ENCODE results near the gene DIRAS3. TPM values are rescaled to one million over a fixed set of nuclear protein-coding genes. Genes with fewer than 3 reads are reported as not detected.
"Not testable (repeated sequence)": the region's sequence is repeated elsewhere in the genome, so short reads cannot be mapped to it uniquely, and the experiment has no call there.

Gene DIRAS3
- total and polyA plus RNA-seq, 7 experiments from 2014 or later = not detected

GRCh38 chr1:68078647-68079046, 28.2 kb upstream of the DIRAS3 start:
- H3K4me1 Mint-ChIP-seq = no peaks in the 10 kb centered on the region
- H3K27me3 Mint-ChIP-seq = peaks cover 0 to 47% (median 13%) of the 10 kb centered on the region in 5 donors
- Histone ChIP-seq H3K27ac (ENCODE audit: low read depth, low read length) (no peak overlapping the region), H3K36me3 (ENCODE audit: control insufficient read depth in 2 of 3, insufficient read depth in 3 of 3, low read length in 3 of 3) (no peaks in the 10 kb centered on the region), H3K4me1 (ENCODE audit: control insufficient read depth in 2 of 2, insufficient read depth in 2 of 2, low read length in 2 of 2) (no peaks in the 10 kb centered on the region), H3K4me3 (ENCODE audit: low read length) (no peak overlapping the region), H3K9me3 (ENCODE audit: control insufficient read depth in 2 of 3, low read length in 3 of 3) (no peaks in the 10 kb centered on the region), H3K27me3 (ENCODE audit: control insufficient read depth in 2 of 2, insufficient read depth in 2 of 2, low read length in 2 of 2) (no peaks in the 10 kb centered on the region)
- no peak overlapping the region for H3K4me3 Mint-ChIP-seq
- peaks cover 0 to 22% (median 6%) of the 10 kb centered on the region in 11 donors for H3K9me3 Mint-ChIP-seq
- ATAC-seq (no peak), DNase-seq (no peak)
- H3K36me3 Mint-ChIP-seq = peaks cover 0 to 4% (median 0%) of the 10 kb centered on the region in 5 donors
- H3K27ac Mint-ChIP-seq = no peak overlapping the region
- intact Hi-C loops (cut with micrococcal nuclease) = no loop called here
- ChIA-PET POLR2A (no interaction called here), CTCF (no interaction called here)

GRCh38 chr1:68074472-68074871, 24.0 kb upstream of the DIRAS3 start:
- peaks cover 0 to 21% (median 7%) of the 10 kb centered on the region in 11 donors for H3K9me3 Mint-ChIP-seq

GRCh38 chr1:68065766-68066165, 15.3 kb upstream of the DIRAS3 start:
- ChIA-PET CTCF (interaction anchor here (0.6 kb wide), 1 partner anchor 120 kb away, joined by 3 read pairs; no protein-coding TSS in a partner anchor), POLR2A (no interaction called here)
- H3K27ac ChIP-seq (ENCODE audit: low read depth, low read length) = no peak overlapping the region
- no peaks in the 10 kb centered on the region for H3K27me3 ChIP-seq (ENCODE audit: control insufficient read depth in 2 of 2, insufficient read depth in 2 of 2, low read length in 2 of 2)
- Mint-ChIP-seq H3K36me3 (no peaks in the 10 kb centered on the region), H3K27ac (no peak overlapping the region), H3K27me3 (peaks cover 0 to 9% (median 4%) of the 10 kb centered on the region in 5 donors), H3K4me3 (no peak overlapping the region), H3K4me1 (no peaks in the 10 kb centered on the region), H3K9me3 (peaks cover 0 to 9% (median 4%) of the 10 kb centered on the region in 11 donors)
- no peaks in the 10 kb centered on the region for H3K4me1 ChIP-seq (ENCODE audit: control insufficient read depth in 2 of 2, insufficient read depth in 2 of 2, low read length in 2 of 2)
- no peaks in the 10 kb centered on the region for H3K9me3 ChIP-seq (ENCODE audit: control insufficient read depth in 2 of 3, low read length in 3 of 3)
- intact Hi-C loops (cut with micrococcal nuclease) = no loop called here
- ATAC-seq (no peak), DNase-seq (no peak)
- H3K36me3 ChIP-seq (ENCODE audit: control insufficient read depth in 2 of 3, insufficient read depth in 3 of 3, low read length in 3 of 3) = no peaks in the 10 kb centered on the region
- H3K4me3 ChIP-seq (ENCODE audit: low read length) = no peak overlapping the region

More at GRCh38 chr1:68074472-68074871, 24.0 kb upstream of the DIRAS3 start:
- intact Hi-C loops (cut with micrococcal nuclease) = no loop called here
- Histone ChIP-seq H3K36me3 (ENCODE audit: control insufficient read depth in 2 of 3, insufficient read depth in 3 of 3, low read length in 3 of 3) (no peaks in the 10 kb centered on the region), H3K9me3 (ENCODE audit: control insufficient read depth in 2 of 3, low read length in 3 of 3) (no peaks in the 10 kb centered on the region), H3K4me1 (ENCODE audit: control insufficient read depth in 2 of 2, insufficient read depth in 2 of 2, low read length in 2 of 2) (no peaks in the 10 kb centered on the region), H3K4me3 (ENCODE audit: low read length) (no peak overlapping the region), H3K27me3 (ENCODE audit: control insufficient read depth in 2 of 2, insufficient read depth in 2 of 2, low read length in 2 of 2) (no peaks in the 10 kb centered on the region), H3K27ac (ENCODE audit: low read depth, low read length) (no peak overlapping the region)
- Mint-ChIP-seq H3K36me3 (peaks cover 0 to 4% (median 0%) of the 10 kb centered on the region in 5 donors), H3K27ac (no peak overlapping the region), H3K27me3 (peaks cover 0 to 25% (median 6%) of the 10 kb centered on the region in 5 donors), H3K4me3 (no peak overlapping the region), H3K4me1 (no peaks in the 10 kb centered on the region)
- DNase-seq = no peak
- ChIA-PET CTCF (no interaction called here), POLR2A (no interaction called here)
- ATAC-seq = no peak

GRCh38 chr1:68058053-68058452, 7.6 kb upstream of the DIRAS3 start:
- H3K36me3 Mint-ChIP-seq; H3K36me3 ChIP-seq (ENCODE audit: control insufficient read depth in 2 of 3, insufficient read depth in 3 of 3, low read length in 3 of 3); CTCF ChIA-PET; H3K4me3 Mint-ChIP-seq; intact Hi-C loops (cut with micrococcal nuclease); POLR2A ChIA-PET; H3K27ac ChIP-seq (ENCODE audit: low read depth, low read length); H3K4me3 ChIP-seq (ENCODE audit: low read length); ATAC-seq; DNase-seq; H3K9me3 ChIP-seq (ENCODE audit: control insufficient read depth in 2 of 3, low read length in 3 of 3); H3K27ac Mint-ChIP-seq; H3K4me1 Mint-ChIP-seq; H3K4me1 ChIP-seq (ENCODE audit: control insufficient read depth in 2 of 2, insufficient read depth in 2 of 2, low read length in 2 of 2); H3K27me3 ChIP-seq (ENCODE audit: control insufficient read depth in 2 of 2, insufficient read depth in 2 of 2, low read length in 2 of 2): not testable (repeated sequence)
- Mint-ChIP-seq H3K27me3 (peaks cover 0 to 28% (median 9%) of the 10 kb centered on the region in 5 donors), H3K9me3 (peaks cover 0 to 20% (median 5%) of the 10 kb centered on the region in 11 donors)

GRCh38 chr1:68057564-68057963, 7.1 kb upstream of the DIRAS3 start:
- H3K27me3 ChIP-seq (ENCODE audit: control insufficient read depth in 2 of 2, insufficient read depth in 2 of 2, low read length in 2 of 2) = no peaks in the 10 kb centered on the region
- Mint-ChIP-seq H3K27ac (no peak overlapping the region), H3K27me3 (peaks cover 0 to 28% (median 9%) of the 10 kb centered on the region in 5 donors), H3K4me3 (no peak overlapping the region), H3K9me3 (peaks cover 0 to 20% (median 5%) of the 10 kb centered on the region in 11 donors), H3K4me1 (no peaks in the 10 kb centered on the region), H3K36me3 (peaks cover 0 to 9% (median 0%) of the 10 kb centered on the region in 5 donors)
- DNase-seq (no peak), ATAC-seq (no peak)
- ChIA-PET CTCF (no interaction called here), POLR2A (no interaction called here)
- no peaks in the 10 kb centered on the region for H3K9me3 ChIP-seq (ENCODE audit: control insufficient read depth in 2 of 3, low read length in 3 of 3)
- H3K36me3 ChIP-seq (ENCODE audit: control insufficient read depth in 2 of 3, insufficient read depth in 3 of 3, low read length in 3 of 3) = no peaks in the 10 kb centered on the region
- no peak overlapping the region for H3K4me3 ChIP-seq (ENCODE audit: low read length)
- intact Hi-C loops (cut with micrococcal nuclease) = no loop called here
- H3K4me1 ChIP-seq (ENCODE audit: control insufficient read depth in 2 of 2, insufficient read depth in 2 of 2, low read length in 2 of 2) = no peaks in the 10 kb centered on the region
- H3K27ac ChIP-seq (ENCODE audit: low read depth, low read length) = no peak overlapping the region

- H3K27me3 ChIP-seq (ENCODE audit: control insufficient read depth in 2 of 2, insufficient read depth in 2 of 2, low read length in 2 of 2) = no peaks in the 10 kb centered on the region
- Mint-ChIP-seq H3K4me3 (no peak overlapping the region), H3K36me3 (peaks cover 0 to 9% (median 0%) of the 10 kb centered on the region in 5 donors), H3K27me3 (peaks cover 0 to 28% (median 9%) of the 10 kb centered on the region in 5 donors), H3K27ac (no peak overlapping the region), H3K9me3 (peaks cover 0 to 20% (median 5%) of the 10 kb centered on the region in 11 donors), H3K4me1 (no peaks in the 10 kb centered on the region)
- H3K4me3 ChIP-seq (ENCODE audit: low read length) = no peak overlapping the region
- H3K27ac ChIP-seq (ENCODE audit: low read depth, low read length) = no peak overlapping the region
- no peaks in the 10 kb centered on the region for H3K36me3 ChIP-seq (ENCODE audit: control insufficient read depth in 2 of 3, insufficient read depth in 3 of 3, low read length in 3 of 3)
- ChIA-PET CTCF (no interaction called here), POLR2A (no interaction called here)
- intact Hi-C loops (cut with micrococcal nuclease) = no loop called here
- ATAC-seq = no peak
- DNase-seq = no peak
- H3K4me1 ChIP-seq (ENCODE audit: control insufficient read depth in 2 of 2, insufficient read depth in 2 of 2, low read length in 2 of 2) = no peaks in the 10 kb centered on the region
- H3K9me3 ChIP-seq (ENCODE audit: control insufficient read depth in 2 of 3, low read length in 3 of 3) = no peaks in the 10 kb centered on the region
These were observed 6.6 kb upstream of the DIRAS3 start for GRCh38 chr1:68057050-68057449.

- POLR2A ChIA-PET = no interaction called here
- H3K4me3 ChIP-seq (ENCODE audit: low read length) = no peak overlapping the region
- H3K36me3 ChIP-seq (ENCODE audit: control insufficient read depth in 2 of 3, insufficient read depth in 3 of 3, low read length in 3 of 3) = no peaks in the 10 kb centered on the region
- intact Hi-C loops (cut with micrococcal nuclease) = no loop called here
- Mint-ChIP-seq H3K4me1 (no peaks in the 10 kb centered on the region), H3K36me3 (no peaks in the 10 kb centered on the region), H3K27me3 (peaks cover under 1 to 36% (median 18%) of the 10 kb centered on the region in 5 donors), H3K27ac (no peak overlapping the region), H3K9me3 (peaks cover 0 to 5% (median 0%) of the 10 kb centered on the region in 11 donors), H3K4me3 (no peak overlapping the region)
- H3K9me3 ChIP-seq (ENCODE audit: control insufficient read depth in 2 of 3, low read length in 3 of 3) = no peaks in the 10 kb centered on the region
- H3K27me3 ChIP-seq (ENCODE audit: control insufficient read depth in 2 of 2, insufficient read depth in 2 of 2, low read length in 2 of 2) = no peaks in the 10 kb centered on the region
- CTCF ChIA-PET = no interaction called here
- DNase-seq (no peak), ATAC-seq (no peak)
- H3K27ac ChIP-seq (ENCODE audit: low read depth, low read length) = no peak overlapping the region
- no peaks in the 10 kb centered on the region for H3K4me1 ChIP-seq (ENCODE audit: control insufficient read depth in 2 of 2, insufficient read depth in 2 of 2, low read length in 2 of 2)
These were observed 1.0 kb upstream of the DIRAS3 start for GRCh38 chr1:68051475-68051874.
